CD4-positive, alpha-beta T cell (primary cell): ENCODE measurements around the gene OPCML. TPM values are rescaled to one million over a fixed set of nuclear protein-coding genes. Genes with fewer than 3 reads are reported as not detected.

Experiments used
- ATAC-seq: fragments of 200-7000 bp; cut with Tn5 transposase; one replicate; pipeline ENCODE4 v1.10.0; 2022; ENCODE audit warnings: mild to moderate bottlenecking; ENCODE audit not compliant: poor library complexity
- CTCF ChIA-PET: fragments of 350-600 bp; sonication (Branson Sonifier 250); formaldehyde crosslinking; loops from one replicate; lab custom pipeline; 2021; ENCODE audit warnings: antibody characterized with exemption, inconsistent platforms; lab: Charles Lee
- POLR2A ChIA-PET: fragments of 350-600 bp; sonication (Branson Sonifier 250); formaldehyde crosslinking; loops from one replicate; lab custom pipeline; 2021; ENCODE audit warnings: antibody characterized with exemption, inconsistent platforms; lab: Charles Lee
- DNase-seq, 14 experiments: peaks; one replicate each; pipeline ENCODE4 v3.0.0-alpha.2; 2013 to 2020; ENCODE audit warnings: mixed read lengths in 2 of 14
- H3K27ac ChIP-seq, 2 donors: one replicate each; pipeline versions ENCODE4 v1.5.1 to v1.7.0; 2013; ENCODE audit warnings: low read length in 2 of 2, low read depth in 1 of 2, mild to moderate bottlenecking in 1 of 2
- H3K27me3 ChIP-seq, 2 experiments: 1 replicate in 1 of 2; 2 replicates in 1 of 2; pipeline versions ENCODE4 v1.6.1 to v1.7.0; 2013; ENCODE audit warnings: low read length in 2 of 2, control low read depth in 1 of 2, mild to moderate bottlenecking in 1 of 2, moderate library complexity in 1 of 2; ENCODE audit not compliant: insufficient read depth in 2 of 2, control insufficient read depth in 1 of 2
- H3K36me3 ChIP-seq: one replicate; pipeline ENCODE4 v1.6.1; 2013; ENCODE audit warnings: low read length, control low read depth; ENCODE audit not compliant: insufficient read depth
- H3K4me1 ChIP-seq: one replicate; pipeline ENCODE4 v1.6.1; 2013; ENCODE audit warnings: low read length, control low read depth; ENCODE audit not compliant: insufficient read depth
- H3K4me3 ChIP-seq: one replicate; pipeline ENCODE4 v1.5.1; 2013; ENCODE audit warnings: mild to moderate bottlenecking, low read length, moderate library complexity
- H3K9me3 ChIP-seq, 2 experiments: 1 replicate in 1 of 2; 2 replicates in 1 of 2; pipeline versions ENCODE4 v1.6.1 to v1.7.0; 2013; ENCODE audit warnings: low read length in 2 of 2, mild to moderate bottlenecking in 2 of 2, control low read depth in 1 of 2, moderate library complexity in 1 of 2; ENCODE audit not compliant: control insufficient read depth in 1 of 2, insufficient read depth in 1 of 2
- H3K27ac Mint-ChIP-seq: one replicate; pipeline ENCODE4 v1.8.0; 2020; ENCODE audit warnings: mixed read lengths
- H3K27me3 Mint-ChIP-seq: one replicate; pipeline ENCODE4 v1.8.0; 2021; ENCODE audit warnings: mixed read lengths
- H3K36me3 Mint-ChIP-seq: one replicate; pipeline ENCODE4 v1.8.0; 2021; ENCODE audit warnings: low read depth, mixed read lengths
- H3K4me1 Mint-ChIP-seq: one replicate; pipeline ENCODE4 v1.8.0; 2021; ENCODE audit warnings: low read depth, mixed read lengths
- H3K4me3 Mint-ChIP-seq: one replicate; pipeline ENCODE4 v1.8.0; 2020; ENCODE audit warnings: mild to moderate bottlenecking, mixed read lengths
- H3K9me3 Mint-ChIP-seq: one replicate; pipeline ENCODE4 v1.8.0; 2020; ENCODE audit warnings: mixed read lengths
- CTCF ChIP-seq: fragments of 200-600 bp; IDR thresholded peaks from one replicate; pipeline ENCODE4 v1.8.0; 2022; ENCODE audit warnings: antibody characterized with exemption, mild to moderate bottlenecking
- intact Hi-C, 2 experiments: fragments of 100-400 bp; cut with DNase I in 1 of 2; cut with micrococcal nuclease in 1 of 2; formaldehyde crosslinking; loops; one replicate each; pipeline versions ENCODE4 v1.15.1 to v1.9.0; 2023 to 2025; cut with DNase I, micrococcal nuclease
- total RNA-seq, 174 experiments: library from RNA in 2 of 174; stranded (reverse) in 2 of 174; gene quantifications; one replicate each; pipeline ENCODE4 v1.2.3 and lab custom pipeline; 2021 to 2026

The OPCML gene
- total RNA-seq, 2 experiments from 2014 or later = not detected

GRCh38 chr11:133408402-133408801 lies 123.9 kb downstream of the OPCML start:
- CTCF ChIA-PET = no interaction called here
- H3K4me3 ChIP-seq = no peak overlapping the region
- no peaks in the 10 kb centered on the region for H3K36me3 ChIP-seq
- H3K27me3 ChIP-seq = no peaks in the 10 kb centered on the region
- POLR2A ChIA-PET = no interaction called here
- intact Hi-C loops = no loop called here
- ATAC-seq (no peak), DNase-seq (no peak)
- no peak overlapping the region for H3K27ac Mint-ChIP-seq
- no peaks in the 10 kb centered on the region for H3K4me1 Mint-ChIP-seq
- no peaks in the 10 kb centered on the region for H3K9me3 ChIP-seq
- no peak for TF ChIP-seq CTCF
- H3K9me3 Mint-ChIP-seq = no peaks in the 10 kb centered on the region
- H3K27ac ChIP-seq = no peak overlapping the region
- peaks cover 7% of the 10 kb centered on the region for H3K27me3 Mint-ChIP-seq
- no peaks in the 10 kb centered on the region for H3K4me1 ChIP-seq
- H3K4me3 Mint-ChIP-seq = no peak overlapping the region
- no peaks in the 10 kb centered on the region for H3K36me3 Mint-ChIP-seq

GRCh38 chr11:133406489-133406888 lies 125.8 kb downstream of the OPCML start:
- H3K36me3 ChIP-seq = no peaks in the 10 kb centered on the region
- ChIA-PET POLR2A (no interaction called here), CTCF (no interaction called here)
- Mint-ChIP-seq H3K27ac (no peak overlapping the region), H3K9me3 (no peaks in the 10 kb centered on the region), H3K36me3 (no peaks in the 10 kb centered on the region), H3K27me3 (no peaks in the 10 kb centered on the region), H3K4me3 (no peak overlapping the region), H3K4me1 (no peaks in the 10 kb centered on the region)
- no peak overlapping the region for H3K4me3 ChIP-seq
- H3K9me3 ChIP-seq = no peaks in the 10 kb centered on the region
- DNase-seq = no peak
- H3K4me1 ChIP-seq = no peaks in the 10 kb centered on the region
- H3K27me3 ChIP-seq = no peaks in the 10 kb centered on the region
- no peak for ATAC-seq
- intact Hi-C loops = no loop called here
- no peak for TF ChIP-seq CTCF
- no peak overlapping the region for H3K27ac ChIP-seq

- no peaks in the 10 kb centered on the region for H3K27me3 Mint-ChIP-seq
- no peaks in the 10 kb centered on the region for H3K36me3 ChIP-seq
- DNase-seq (no peak), ATAC-seq (no peak)
- no peaks in the 10 kb centered on the region for H3K36me3 Mint-ChIP-seq
- intact Hi-C loops = no loop called here
- no peak overlapping the region for H3K4me3 ChIP-seq
- ChIA-PET POLR2A (no interaction called here), CTCF (no interaction called here)
- H3K9me3 Mint-ChIP-seq = no peaks in the 10 kb centered on the region
- no peaks in the 10 kb centered on the region for H3K4me1 ChIP-seq
- no peak for TF ChIP-seq CTCF
- H3K27ac Mint-ChIP-seq = no peak overlapping the region
- H3K27ac ChIP-seq = no peak overlapping the region
- H3K4me3 Mint-ChIP-seq = no peak overlapping the region
- no peaks in the 10 kb centered on the region for H3K9me3 ChIP-seq
- no peaks in the 10 kb centered on the region for H3K4me1 Mint-ChIP-seq
- no peaks in the 10 kb centered on the region for H3K27me3 ChIP-seq
Measured at GRCh38 chr11:133403900-133404299, 128.4 kb downstream of the OPCML start.
